Gastrocnemius medialis (tissue), 4 donors: ENCODE measurements around the gene CFAP157.

Experiments
- POLR2A ChIP-seq, 2 donors: fragments of 450-650 bp; IDR thresholded peaks; one replicate each; pipeline ENCODE4 v1.6.1; 2017; ENCODE audit warnings: antibody characterized with exemption in 2 of 2, mild to moderate bottlenecking in 2 of 2, moderate library complexity in 2 of 2
- TF ChIP-seq, protein P1 (sequence below), 5 experiments: fragments of 450-650 bp in 3 of 5; fragments of 200-600 bp in 2 of 5; sonication (generic) in 2 of 5; IDR thresholded peaks in 4 of 5; conservative IDR thresholded peaks in 1 of 5; 1 replicate in 4 of 5; 2 replicates in 1 of 5; pipeline ENCODE4 v1.5.1; 2016 to 2019; ENCODE audit warnings: antibody characterized with exemption in 5 of 5, mild to moderate bottlenecking in 3 of 5, moderate library complexity in 3 of 5

DNA sequence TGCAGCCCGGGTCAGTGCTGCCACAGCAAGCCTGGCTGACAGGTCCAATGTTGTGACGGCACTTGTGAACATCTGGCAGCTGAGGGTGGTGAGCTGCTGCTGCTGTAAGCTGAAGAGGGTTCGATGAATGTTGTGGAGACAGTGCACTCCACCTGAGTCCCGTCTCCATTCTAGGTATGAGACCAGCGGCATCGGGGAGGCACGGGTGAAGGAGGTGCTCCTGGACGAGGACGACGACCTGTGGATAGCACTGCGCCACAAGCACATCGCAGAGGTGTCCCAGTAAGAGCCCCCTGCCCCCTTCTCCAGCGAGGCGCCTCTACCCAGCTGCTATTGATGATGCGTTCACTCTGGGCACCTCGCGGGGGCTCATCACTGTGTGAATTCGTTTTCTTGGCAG is 38.9 kb upstream of the CFAP157 start:
- TF ChIP-seq POLR2A (IDR thresholded peaks at IDR 0.05) = no peak
- TF ChIP-seq, protein P1, sequence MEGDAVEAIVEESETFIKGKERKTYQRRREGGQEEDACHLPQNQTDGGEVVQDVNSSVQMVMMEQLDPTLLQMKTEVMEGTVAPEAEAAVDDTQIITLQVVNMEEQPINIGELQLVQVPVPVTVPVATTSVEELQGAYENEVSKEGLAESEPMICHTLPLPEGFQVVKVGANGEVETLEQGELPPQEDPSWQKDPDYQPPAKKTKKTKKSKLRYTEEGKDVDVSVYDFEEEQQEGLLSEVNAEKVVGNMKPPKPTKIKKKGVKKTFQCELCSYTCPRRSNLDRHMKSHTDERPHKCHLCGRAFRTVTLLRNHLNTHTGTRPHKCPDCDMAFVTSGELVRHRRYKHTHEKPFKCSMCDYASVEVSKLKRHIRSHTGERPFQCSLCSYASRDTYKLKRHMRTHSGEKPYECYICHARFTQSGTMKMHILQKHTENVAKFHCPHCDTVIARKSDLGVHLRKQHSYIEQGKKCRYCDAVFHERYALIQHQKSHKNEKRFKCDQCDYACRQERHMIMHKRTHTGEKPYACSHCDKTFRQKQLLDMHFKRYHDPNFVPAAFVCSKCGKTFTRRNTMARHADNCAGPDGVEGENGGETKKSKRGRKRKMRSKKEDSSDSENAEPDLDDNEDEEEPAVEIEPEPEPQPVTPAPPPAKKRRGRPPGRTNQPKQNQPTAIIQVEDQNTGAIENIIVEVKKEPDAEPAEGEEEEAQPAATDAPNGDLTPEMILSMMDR (IDR thresholded peaks at IDR 0.05 in 4 of 5, conservative IDR thresholded peaks at IDR 0.05 in 1 of 5) = no peak
